GM18909 (cell line): ENCODE measurements around the gene PLSCR2.
"Not testable (repeated sequence)": the region's sequence is repeated elsewhere in the genome, so short reads cannot be mapped to it uniquely, and the experiment has no call there.

ENCODE experiments used
- ATAC-seq: cut with Tn5 transposase; IDR thresholded peaks from one replicate; pipeline ENCODE4 v1.9.1; 2021; ENCODE audit warnings: mild to moderate bottlenecking; ENCODE audit not compliant: unreplicated experiment, poor library complexity

PLSCR2 gene, protein sequence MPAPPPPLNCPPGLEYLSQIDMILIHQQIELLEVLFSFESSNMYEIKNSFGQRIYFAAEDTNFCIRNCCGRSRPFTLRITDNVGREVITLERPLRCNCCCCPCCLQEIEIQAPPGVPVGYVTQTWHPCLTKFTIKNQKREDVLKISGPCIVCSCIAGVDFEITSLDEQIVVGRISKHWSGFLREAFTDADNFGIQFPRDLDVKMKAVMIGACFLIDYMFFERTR

DNA sequence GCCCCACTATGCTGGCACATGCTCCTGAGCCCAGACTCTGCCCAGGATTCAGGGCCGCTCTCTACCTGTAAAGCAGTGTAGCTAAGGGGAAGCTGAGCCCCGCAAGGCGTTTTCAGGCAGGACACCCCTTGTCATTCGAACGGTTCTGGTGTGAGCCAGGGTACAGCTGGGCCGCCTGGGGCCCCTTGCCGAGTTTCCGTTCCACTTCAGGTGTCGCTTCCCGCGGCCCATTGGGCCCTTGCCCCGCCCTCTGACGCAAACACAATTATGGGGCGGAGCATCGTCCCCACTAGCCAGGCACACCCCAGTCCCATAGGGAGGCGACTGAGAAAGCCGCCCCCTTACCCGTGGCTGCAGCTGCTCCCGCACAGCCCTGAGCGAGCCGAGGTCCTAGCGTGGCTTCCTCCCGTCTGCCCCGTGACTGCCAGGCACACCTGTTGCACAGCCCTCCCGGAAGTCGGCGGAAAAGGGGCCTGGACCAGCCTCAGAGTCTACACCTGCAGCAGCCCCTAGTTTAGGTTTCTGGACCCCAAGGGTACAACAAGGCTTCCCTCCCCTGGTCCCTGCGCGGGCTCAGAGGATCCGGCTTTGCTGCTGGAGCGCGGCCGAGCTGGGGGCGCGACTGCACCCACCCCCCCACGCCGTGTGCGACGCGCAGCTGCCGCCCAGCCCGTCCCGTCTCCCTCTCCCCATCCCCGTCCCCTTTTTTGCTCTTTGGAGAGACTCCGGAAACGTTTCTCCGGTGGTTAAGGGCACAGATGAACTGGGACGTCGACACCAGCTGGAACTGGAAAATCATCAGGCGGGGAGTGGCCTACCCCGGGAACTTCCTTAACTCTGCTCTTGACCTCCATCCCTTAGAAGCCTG is at the start of gene PLSCR2:
Gene PLSCR2, minus strand, starts transcription at position 412 of the 868 bp plus-strand sequence. CDS start 9,657 bp downstream, outside the sequence.
- ATAC-seq: peak; percentile 99

DNA sequence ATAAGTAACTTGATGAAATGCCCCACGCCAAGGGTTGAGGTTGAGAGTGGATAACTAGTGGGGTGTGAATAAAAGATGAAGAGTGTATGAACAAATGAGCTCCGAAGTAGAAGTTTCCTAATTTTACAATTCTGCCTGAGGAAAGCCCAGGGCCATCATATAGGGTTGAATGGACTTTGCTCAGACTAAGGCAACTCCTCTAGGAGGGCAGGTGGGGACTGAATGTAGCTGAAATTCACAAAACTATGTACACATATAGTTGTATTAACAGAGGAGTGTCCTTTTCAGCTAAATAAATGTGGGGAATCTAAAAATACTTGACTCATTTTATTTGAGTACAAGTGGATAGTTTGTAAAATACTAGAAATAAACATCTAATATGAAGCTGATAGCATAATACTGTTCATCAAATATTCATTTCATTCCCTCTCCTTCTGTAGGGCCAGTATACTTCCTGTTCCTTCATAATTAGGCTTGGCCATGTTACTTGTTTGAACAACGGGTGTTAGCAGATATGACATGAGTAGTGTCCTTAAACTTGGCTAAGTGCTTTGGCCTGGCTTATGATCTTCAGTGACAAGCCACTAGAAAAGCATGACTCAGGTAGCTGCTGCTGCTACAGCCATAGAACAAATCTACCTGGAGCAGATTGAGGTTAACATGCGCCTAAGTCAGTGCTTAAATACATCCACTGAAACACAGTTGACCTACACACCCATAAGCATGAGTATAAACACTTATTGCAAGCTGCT is 48.5 kb upstream of the PLSCR2 start:
- ATAC-seq: no peak

DNA sequence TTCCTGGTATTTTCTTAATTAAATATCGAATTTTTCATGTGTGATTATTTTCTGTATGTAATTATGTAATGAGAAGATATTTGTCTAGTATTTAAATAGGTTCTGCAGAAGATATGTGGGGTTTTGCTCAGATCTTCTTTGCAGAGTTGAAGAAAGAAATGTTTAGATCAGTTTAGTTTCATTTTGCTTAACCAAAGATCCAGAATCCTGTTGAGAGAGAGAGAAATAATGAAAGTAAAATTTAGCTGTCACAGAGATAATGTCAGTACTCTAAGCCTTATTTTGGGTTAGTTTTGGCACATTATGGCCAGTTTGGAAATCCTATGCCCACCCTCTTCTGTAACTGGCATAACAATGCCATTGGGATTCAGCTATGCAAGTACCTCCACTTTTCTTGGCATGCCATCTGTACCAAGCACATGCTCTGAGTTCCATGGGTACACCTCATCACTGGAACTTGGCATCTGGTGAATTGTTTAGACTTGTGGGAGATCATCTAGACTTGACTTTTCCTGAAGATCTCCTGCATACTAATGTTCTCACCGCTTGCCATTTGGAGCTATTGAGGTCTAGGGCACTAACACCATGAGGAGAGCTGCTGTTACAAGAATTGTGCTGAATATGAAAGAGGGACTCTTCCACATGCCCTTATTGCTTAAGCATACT is 44.2 kb upstream of the PLSCR2 start:
- no peak for ATAC-seq

DNA sequence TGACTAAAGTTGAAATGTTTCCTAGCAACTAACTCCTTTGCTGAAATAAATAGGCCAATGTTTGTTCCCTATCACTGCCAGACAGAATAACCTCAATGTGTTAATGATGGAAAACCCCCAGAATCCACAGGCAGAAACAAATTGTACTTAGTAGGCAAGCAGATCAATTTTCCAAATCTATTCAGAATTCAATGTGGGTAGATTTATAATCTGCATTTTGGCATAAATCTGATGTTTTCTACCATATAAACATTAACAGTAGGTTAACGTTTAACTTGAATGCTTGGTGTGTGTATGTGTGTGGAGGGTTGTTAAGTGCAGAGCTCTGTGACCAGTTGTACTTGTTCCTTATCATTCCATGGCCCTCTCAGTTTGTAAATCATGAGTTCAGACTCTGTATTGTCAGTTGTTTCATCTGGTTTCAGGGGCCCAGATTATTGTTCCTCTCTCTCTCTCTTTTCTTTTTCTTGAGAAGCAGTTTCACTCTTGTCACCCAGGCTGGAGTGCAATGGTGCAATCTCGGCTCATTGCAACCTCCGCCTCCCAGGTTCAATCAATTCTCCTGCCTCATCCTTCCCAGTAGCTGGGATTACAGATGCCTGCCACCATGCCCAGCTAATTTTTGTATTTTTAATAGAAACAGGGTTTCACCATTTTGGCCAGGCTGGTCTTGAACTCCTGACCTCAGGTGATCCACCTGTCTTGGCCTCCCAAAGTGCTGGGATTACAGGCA is 42.2 kb upstream of the PLSCR2 start:
- ATAC-seq: no peak

DNA sequence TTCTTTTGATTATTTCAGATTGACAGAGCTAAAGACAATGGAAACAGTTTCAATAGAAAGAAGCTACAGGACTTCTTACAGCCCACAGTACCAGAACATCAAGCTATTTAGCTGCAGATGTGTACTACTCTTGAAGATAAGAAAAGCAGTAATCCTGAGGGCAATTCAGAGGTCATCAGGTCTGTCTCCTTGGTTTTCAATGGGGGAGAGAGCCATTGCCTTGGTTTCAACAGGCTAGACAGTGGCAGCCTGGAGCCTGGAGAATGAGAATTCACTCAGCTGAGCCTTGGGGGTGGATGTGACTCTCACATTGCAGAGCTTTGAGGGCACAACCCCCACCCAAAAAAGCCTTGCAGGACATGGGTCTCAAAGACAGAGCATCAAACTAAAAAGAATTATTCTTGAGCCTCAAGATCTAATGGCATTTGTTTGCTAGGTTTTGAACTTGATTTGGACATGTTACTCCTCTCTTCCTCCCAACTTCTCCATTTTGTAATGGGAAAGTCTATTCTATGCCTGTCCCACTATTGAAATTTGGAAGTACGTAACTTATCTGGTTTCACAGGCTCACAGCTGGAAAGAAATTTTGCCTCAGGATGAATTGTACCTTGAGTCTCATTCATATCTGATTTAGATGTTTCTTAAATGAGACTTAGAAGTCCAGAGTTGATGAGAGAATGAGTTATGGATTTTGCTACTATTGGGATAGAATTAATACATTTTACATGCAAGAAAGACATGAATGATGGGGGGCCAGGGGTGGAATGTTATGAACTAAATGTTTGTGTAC is 38.2 kb upstream of the PLSCR2 start:
- ATAC-seq: no peak

DNA sequence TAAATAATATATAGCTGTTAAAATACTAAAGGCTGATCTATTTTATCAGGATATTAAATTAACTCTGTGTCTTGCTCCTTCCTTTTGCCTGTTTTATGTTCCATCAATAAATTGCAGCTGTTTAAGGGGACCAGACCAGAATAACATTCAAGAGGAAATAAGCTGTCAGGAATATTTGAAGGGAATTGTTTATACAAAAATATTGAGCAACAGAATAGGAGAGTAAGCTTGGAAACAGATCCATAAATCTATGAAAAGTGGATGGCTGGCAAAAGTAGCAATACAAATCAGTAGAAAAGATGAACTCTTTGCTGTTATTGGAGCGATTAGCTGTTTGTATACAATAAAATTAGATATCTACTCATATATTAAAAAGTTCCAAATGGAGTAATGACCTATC is 36.2 kb upstream of the PLSCR2 start:
- ATAC-seq: no peak

DNA sequence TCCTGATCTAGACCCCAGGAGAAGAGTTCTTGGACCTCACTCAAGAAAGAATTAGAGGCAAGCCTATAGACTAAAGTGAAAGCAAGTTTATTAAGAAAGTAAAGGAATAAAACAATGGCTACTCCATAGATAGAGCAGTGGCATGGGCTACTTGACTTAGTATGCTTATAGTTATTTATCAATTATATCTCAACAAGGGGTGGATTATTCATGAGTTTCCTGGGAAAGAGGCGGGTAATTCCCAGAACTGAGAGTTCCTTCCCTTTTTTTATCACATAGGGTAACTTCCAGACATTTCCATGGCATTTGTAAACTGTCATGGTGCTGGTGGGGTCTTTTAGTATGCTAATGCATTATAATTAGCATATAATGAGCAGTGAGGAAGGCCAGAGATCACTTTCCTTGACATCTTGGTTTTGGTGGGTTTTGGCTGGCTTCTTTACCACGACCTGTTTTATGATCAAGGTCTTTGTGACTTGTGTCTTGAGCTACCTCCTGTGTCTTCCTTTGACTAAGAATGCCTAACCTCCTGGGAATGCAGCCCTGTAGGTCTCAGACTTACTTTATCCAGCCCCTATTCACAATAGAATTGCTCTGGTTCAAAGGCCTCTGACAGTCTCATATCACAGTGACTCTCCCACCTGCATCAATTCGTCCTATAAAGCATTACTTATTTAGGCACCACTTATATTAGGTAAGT is 35.3 kb upstream of the PLSCR2 start:
- no peak for ATAC-seq

DNA sequence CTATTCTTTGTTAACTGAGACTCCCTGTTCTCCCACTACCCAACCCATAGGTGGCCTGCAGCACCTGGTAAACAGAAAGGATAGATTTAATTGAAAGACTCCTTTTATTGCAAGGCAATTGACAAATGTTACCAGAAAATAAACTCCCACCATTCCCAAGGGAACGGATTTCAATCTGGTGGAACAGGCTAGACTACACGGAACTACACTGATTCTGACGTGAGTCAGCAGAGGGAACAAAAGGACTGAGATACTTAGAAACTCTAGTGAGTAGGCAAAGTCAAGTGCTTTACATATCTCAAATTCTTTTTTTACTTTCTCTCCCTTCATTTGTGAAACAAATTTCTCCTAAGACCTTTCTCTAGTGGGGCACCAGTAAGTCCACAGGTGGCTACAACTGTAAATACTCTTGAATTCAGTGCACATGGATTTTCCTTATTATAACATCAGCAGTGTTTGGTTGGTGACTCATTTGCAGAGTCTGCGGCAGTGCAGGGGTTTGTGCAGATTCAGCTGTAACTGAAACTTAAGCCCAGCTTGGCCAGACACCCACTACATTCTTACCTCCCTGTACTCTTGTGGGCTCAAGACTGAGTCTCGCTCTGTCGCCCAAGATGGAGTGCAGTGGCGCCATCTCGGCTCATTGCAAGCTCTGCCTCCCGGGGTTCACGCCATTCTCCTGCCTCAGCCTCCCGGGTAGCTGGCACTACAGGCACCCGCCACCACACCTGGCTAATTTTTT is 34.3 kb upstream of the PLSCR2 start:
- ATAC-seq: peak; percentile 99

DNA sequence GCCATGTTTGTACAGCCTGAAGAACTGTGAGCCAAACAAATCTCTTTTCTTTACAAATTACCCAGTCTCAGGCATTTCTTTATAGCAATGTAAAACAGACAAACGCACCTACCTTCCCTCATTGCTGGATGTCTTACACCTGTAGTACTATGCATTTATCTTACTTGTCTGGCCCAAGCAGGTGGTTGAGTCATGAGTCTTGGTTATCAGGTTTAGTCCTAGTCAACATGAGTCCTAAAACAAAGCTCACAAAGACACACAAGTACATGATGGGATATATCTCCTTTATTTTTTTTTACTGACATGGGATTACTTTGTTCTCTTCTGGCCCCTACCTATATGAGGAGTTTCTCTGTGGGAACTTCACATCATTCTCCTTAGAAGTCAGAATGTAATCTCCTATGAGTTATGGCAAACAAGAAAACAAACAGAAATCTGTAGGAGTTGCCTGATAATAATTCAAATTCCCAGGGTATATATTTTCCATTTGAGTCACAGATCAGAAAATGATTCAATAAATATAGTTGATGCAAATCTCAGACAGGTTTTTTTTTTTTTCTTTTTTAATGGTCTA is 33.6 kb upstream of the PLSCR2 start:
- ATAC-seq: no peak

DNA sequence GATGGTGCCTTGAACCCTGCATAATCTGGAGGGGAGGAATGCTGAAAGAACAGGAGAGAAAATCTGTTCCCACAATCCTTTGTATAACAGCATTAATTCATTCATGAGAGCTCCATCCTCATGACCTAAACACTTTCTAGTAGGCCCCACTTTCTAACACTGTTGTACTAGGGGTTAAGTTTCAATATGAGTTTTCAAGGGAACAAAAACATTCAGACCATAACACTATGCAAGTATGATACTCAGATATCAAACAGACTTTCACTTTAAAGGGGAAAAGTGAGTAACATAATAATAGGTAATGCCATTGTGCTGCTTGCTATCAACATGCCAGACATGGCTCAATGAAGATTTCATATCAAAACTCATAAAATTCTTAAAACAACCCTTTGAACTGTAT is 32.4 kb upstream of the PLSCR2 start:
- ATAC-seq: peak; percentile 39

DNA sequence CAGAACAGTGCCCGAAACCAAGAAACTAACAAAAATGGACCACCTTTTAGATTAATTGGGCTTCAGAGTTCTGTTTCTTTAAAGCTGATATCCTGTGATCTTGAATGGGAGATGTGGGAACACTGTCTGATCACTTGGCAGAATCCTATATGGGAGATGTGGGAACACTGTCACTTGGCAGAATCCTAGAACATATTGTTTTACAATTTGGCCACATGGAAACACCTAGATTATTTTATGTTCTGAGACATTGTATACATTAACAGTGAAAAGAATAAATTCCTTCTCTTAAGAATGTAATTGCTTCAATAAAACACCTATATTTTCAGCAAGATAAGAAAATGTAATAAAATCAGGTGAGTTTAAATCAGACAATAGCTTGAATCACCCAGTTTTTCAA is 30.3 kb upstream of the PLSCR2 start:
- ATAC-seq: no peak

DNA sequence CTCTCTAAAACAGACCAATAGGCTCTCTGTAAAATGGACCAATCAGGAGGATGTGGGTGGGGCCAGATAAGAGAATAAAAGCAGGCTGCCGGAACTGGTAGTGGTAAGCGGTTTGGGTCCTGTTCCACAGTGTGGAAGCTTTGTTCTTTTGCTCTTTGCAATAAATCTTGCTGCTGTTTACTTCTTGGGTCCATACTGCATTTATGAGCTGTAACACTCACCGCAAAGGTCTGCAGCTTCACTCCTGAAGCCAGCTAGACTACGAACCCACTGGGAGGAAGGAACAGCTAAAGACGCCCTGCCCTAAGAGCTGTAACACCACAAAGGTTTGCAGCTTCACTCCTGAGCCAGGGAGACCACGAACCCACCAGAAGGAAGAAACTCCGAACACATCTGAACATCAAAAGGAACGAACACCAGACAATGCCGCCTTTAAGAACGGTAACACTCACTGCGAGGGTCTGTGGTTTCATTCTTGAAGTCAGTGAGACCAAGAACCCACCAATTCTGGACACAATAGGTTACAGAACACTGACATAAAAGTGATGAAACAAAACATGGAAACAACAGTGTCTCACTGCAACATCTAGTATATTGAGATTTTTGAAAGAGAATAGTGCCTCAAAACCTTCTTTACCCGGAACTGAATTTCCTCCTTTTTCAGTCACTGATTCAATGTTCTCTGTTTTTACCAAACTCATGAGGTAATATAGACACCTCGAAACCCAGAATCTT is 28.8 kb upstream of the PLSCR2 start:
- no peak for ATAC-seq

DNA sequence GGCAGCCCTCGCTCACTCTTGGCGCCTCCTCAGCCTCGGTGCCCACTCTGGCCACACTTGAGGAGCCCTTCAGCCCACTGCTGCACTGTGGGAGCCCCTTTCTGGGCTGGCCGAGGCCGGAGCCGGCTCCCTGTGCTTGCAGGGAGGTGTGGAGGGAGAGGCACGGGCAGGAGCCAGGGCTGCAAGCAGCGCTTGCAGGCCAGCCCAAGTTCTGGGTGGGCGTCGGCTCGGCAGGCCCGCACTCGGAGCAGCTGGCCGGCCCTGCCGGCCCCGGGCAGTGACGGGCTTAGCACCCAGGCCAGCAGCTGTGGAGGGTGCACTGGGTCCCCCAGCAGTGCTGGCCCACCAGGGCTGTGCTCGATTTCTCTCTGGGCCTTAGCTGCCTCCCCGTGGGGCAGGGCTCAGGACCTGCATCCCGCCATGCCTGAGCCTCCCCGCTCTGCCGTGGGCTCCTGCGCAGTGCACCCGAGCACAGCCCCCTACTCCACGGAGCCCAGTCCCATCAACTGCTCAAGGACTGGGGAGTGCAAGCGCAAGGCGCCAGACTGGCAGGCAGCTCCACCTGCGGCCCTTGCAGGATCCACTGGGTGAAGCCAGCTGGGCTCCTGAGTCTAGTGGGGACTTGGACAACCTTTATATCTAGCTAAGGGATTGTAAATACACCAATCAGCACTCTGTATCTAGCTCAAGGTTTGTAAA is 27.9 kb upstream of the PLSCR2 start:
- ATAC-seq: not testable (repeated sequence)

DNA sequence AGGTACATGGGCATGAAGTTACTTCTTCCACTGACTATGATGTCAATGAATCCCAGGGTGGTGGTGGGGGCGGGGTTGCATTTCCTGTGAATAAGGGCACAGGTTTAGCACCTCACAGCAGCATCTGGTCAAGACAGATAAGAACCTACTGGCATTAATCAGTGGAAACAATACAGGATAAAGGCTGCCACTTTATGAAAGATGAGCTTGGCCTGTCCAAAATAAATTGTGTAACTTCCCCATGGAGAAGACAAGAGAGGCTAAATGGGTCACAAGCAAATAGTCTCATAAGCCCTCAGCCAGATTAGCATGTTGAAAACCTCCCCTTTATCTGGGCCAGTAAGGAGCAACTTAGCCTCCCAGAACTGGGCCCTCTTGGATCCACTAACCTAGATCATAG is 27.4 kb upstream of the PLSCR2 start:
- ATAC-seq: no peak

DNA sequence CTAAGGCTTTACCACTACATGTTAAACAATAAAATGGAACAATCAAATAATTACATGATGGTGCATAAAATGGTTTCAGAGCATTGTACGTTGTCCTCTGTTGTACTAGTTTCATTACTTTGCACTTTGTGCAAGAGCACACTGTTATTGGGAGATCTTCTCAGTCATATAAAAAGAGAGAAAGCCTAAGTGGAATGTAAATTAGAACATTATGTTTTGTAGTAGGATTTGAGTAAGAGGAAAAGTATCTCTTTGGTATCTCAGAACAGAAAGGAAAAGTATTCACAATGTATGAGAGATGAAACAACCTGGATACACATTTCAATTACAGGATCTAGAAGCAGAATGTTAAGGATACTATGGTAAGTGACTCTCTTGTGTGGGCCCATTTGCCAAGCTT is 26.9 kb upstream of the PLSCR2 start:
- ATAC-seq: no peak

DNA sequence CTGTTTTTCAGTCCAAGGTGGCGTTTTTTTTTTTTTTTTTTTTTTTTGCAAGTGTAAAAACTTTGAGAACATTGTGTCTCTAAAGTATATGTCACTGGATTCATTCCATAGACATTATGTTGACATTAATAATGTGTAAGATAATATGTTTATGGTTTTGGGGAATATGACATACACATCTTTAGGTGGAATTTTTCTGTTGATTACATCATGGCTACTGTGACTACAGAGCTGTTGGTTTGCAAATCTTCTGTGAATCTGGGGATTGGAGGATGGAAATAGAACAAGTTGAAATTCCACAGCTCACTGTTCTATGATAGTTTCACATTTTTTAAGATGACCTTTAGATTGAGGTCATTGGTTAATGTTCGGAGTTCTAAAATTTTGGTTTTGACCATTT is 24.4 kb upstream of the PLSCR2 start:
- no peak for ATAC-seq
